ENCODE data around the gene MYOT. TPM values are rescaled to one million over a fixed set of nuclear protein-coding genes. Genes with fewer than 3 reads are reported as not detected.

The MYOT gene
- total and polyA plus RNA-seq, 2 of the 4 experiments (the other 2 are of a cell fraction): not detected

DNA sequence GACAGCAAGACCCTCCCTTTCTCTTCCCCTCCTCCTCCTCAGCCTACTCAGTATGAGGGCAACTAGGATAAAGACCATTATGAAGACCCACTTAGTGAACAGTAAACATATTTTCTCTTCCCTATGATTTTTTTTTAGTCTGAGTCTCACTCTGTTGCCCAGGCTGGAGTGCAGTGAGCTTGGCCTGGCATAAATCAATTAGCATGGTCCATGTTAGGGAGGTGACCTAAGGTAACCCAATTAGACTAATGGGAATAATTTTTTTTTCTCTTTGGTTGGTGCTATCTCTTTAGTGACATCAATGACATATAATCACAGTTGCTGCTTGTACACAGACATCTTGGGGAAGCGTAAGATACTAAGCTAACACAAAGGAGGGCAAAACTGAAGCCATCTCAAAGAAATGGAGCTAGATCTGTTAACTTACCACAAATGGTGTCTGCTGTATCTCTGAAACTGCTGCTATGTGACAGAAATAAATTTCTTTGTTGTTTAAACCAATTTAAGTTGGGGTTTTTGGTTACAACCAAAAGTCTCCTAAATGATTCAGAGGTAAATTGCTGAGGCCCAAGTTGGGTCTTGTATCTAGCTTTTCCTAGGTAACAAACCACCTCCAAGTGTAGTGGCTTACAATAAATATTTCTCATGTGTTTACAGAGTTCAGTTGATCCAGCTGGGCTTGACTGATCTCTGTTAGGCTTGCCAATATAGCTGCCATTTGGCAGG, 34.9 kb downstream of the MYOT start:
- POLR2A ChIA-PET (ENCODE audit: unreplicated experiment): no interaction called here
- no peaks in the 10 kb centered on the region for H3K9me1 ChIP-seq (ENCODE audit: insufficient read depth, low read length)
- TF ChIP-seq MAZ (IDR thresholded peaks at IDR 0.05; ENCODE audit: borderline replicate concordance, low read depth, low read length) (no peak), SMC3 (IDR thresholded peaks at IDR 0.05; ENCODE audit: low read depth, low read length) (no peak), FOS (IDR thresholded peaks at IDR 0.05; ENCODE audit: low read depth, low read length) (no peak), RFX5 (IDR thresholded peaks at IDR 0.05; ENCODE audit: low read depth, low read length) (no peak), BHLHE40 (IDR thresholded peaks at IDR 0.05; ENCODE audit: low read depth, low read length) (no peak), CEBPB (IDR thresholded peaks at IDR 0.05; ENCODE audit: low read depth, low read length) (no peak), CHD1 (IDR thresholded peaks at IDR 0.05; ENCODE audit: low read depth, low read length) (no peak), RCOR1 (IDR thresholded peaks at IDR 0.05; ENCODE audit: insufficient replicate concordance, low read length) (no peak)
- TF ChIP-seq, protein P1, sequence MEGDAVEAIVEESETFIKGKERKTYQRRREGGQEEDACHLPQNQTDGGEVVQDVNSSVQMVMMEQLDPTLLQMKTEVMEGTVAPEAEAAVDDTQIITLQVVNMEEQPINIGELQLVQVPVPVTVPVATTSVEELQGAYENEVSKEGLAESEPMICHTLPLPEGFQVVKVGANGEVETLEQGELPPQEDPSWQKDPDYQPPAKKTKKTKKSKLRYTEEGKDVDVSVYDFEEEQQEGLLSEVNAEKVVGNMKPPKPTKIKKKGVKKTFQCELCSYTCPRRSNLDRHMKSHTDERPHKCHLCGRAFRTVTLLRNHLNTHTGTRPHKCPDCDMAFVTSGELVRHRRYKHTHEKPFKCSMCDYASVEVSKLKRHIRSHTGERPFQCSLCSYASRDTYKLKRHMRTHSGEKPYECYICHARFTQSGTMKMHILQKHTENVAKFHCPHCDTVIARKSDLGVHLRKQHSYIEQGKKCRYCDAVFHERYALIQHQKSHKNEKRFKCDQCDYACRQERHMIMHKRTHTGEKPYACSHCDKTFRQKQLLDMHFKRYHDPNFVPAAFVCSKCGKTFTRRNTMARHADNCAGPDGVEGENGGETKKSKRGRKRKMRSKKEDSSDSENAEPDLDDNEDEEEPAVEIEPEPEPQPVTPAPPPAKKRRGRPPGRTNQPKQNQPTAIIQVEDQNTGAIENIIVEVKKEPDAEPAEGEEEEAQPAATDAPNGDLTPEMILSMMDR (conservative IDR thresholded peaks at IDR 0.05; ENCODE audit: low read depth, low read length): no peak
- H2BK20ac ChIP-seq (ENCODE audit: low read depth, low read length): no peak overlapping the region
- in situ Hi-C loops (cut with MboI; ENCODE audit: low sequenced_read_pairs) (no loop called here), intact Hi-C loops (cut with micrococcal nuclease) (no loop called here), dilution Hi-C loops (cut with HindIII; ENCODE audit: low sequenced_read_pairs, unreplicated experiment) (no loop called here)
- no peak overlapping the region for H3K4me3 ChIP-seq (ENCODE audit: insufficient read depth, low read depth, low read length)
- H4K91ac ChIP-seq (ENCODE audit: insufficient read depth, low read depth, low read length): no peak overlapping the region
- H3K4me2 ChIP-seq (ENCODE audit: low read depth, low read length): no peak overlapping the region
- DNase-seq (no peak), ATAC-seq (ENCODE audit: low read depth) (no peak)
- no peak overlapping the region for H2AFZ ChIP-seq (replicated peaks; ENCODE audit: low read length, poor library complexity)
- H2BK15ac ChIP-seq (ENCODE audit: low read depth, low read length): no peak overlapping the region
- H3K18ac ChIP-seq (ENCODE audit: low read depth, low read length): no peak overlapping the region
- H3K4ac ChIP-seq (ENCODE audit: low read depth, low read length): no peak overlapping the region
- CTCF ChIA-PET: interaction anchor here (0.6 kb wide), 1 partner anchor 59 kb away, joined by 3 read pairs; no protein-coding TSS in a partner anchor
- no peak overlapping the region for H2BK5ac ChIP-seq (ENCODE audit: low read depth, low read length, poor library complexity, severe bottlenecking)
- no peak overlapping the region for H4K5ac ChIP-seq (ENCODE audit: low read depth, low read length)
- no peak overlapping the region for H4K8ac ChIP-seq (ENCODE audit: low read depth in 2 of 2, low read length in 2 of 2)
- no peaks in the 10 kb centered on the region for H3K4me1 ChIP-seq (ENCODE audit: control insufficient read depth, insufficient read depth, low read length)
- H3K27me3 ChIP-seq (ENCODE audit: control insufficient read depth, insufficient read depth, low read length): peaks cover 6% of the 10 kb centered on the region
- WGBS, 2 experiments (ENCODE audit: extremely low coverage in 2 of 2, insufficient read length in 1 of 2): no CpG with 5 or more reads among the region's 1 CpG
- no peak overlapping the region for H2AK9ac ChIP-seq (replicated peaks; ENCODE audit: low read depth, low read length, poor library complexity)
- H3K14ac ChIP-seq (replicated peaks; ENCODE audit: low read depth, low read length): no peak overlapping the region
- no peaks in the 10 kb centered on the region for H3K9me3 ChIP-seq (ENCODE audit: control insufficient read depth, insufficient read depth, low read length)
- no peaks in the 10 kb centered on the region for H3K36me3 ChIP-seq (ENCODE audit: control insufficient read depth, insufficient read depth, low read length)
- no TSS peak for BruUV-seq (replicated peaks)
- H3K79me1 ChIP-seq (ENCODE audit: low read depth in 1 of 2, low read length in 2 of 2): no peaks in the 10 kb centered on the region
- no peak overlapping the region for H2BK120ac ChIP-seq (ENCODE audit: low read depth, low read length)
- H4K20me1 ChIP-seq (ENCODE audit: insufficient read depth, low read length): no peaks in the 10 kb centered on the region
- no peak overlapping the region for H3K9ac ChIP-seq (ENCODE audit: low read depth, low read length)
- no peak overlapping the region for H3K23ac ChIP-seq (ENCODE audit: low read depth, low read length)
- no peak overlapping the region for H3K56ac ChIP-seq (ENCODE audit: extremely low read depth, insufficient read depth, low read length)
- H3K27ac ChIP-seq (ENCODE audit: insufficient read depth, low read length): no peak overlapping the region
- H2AK5ac ChIP-seq (ENCODE audit: low read depth, low read length): no peak overlapping the region
